Activated CD8-positive, alpha-beta memory T cell treated with anti-CD3 and anti-CD28 coated beads, Interleukin-2, amount 10 ng/mL, durations not matched to agents 7 days and 5 days (primary cell): Measurements from ENCODE around the gene MICAL3. TPM values are rescaled to one million over a fixed set of nuclear protein-coding genes. Genes with fewer than 3 reads are reported as not detected.

Experiments
- ATAC-seq: fragments of 150-1000 bp; cut with Tn5 transposase; one replicate; pipeline ENCODE4 v1.10.0; 2021; ENCODE audit warnings: moderate library complexity
- CTCF ChIA-PET: fragments of 350-600 bp; sonication (Branson Sonifier 250); formaldehyde crosslinking; loops from one replicate; lab custom pipeline; 2021; ENCODE audit warnings: antibody characterized with exemption; lab: Charles Lee
- DNase-seq: peaks from one replicate; pipeline ENCODE4 v3.0.0-alpha.2; 2020
- H3K27ac Mint-ChIP-seq: one replicate; pipeline ENCODE4 v1.8.0; 2021; ENCODE audit warnings: mild to moderate bottlenecking, mixed read lengths
- H3K27me3 Mint-ChIP-seq: one replicate; pipeline ENCODE4 v1.8.0; 2021; ENCODE audit warnings: mixed read lengths
- H3K36me3 Mint-ChIP-seq: one replicate; pipeline ENCODE4 v1.8.0; 2021; ENCODE audit warnings: mild to moderate bottlenecking, mixed read lengths
- H3K4me1 Mint-ChIP-seq: one replicate; pipeline ENCODE4 v1.8.0; 2021; ENCODE audit warnings: mixed read lengths
- H3K4me3 Mint-ChIP-seq: one replicate; pipeline ENCODE4 v1.8.0; 2021; ENCODE audit warnings: mild to moderate bottlenecking, moderate library complexity, mixed read lengths
- H3K9me3 Mint-ChIP-seq: one replicate; pipeline ENCODE4 v1.8.0; 2022; ENCODE audit warnings: low read depth, mixed read lengths
- total RNA-seq, 2 experiments: library from RNA; stranded (reverse); gene quantifications; one replicate each; pipeline ENCODE4 v1.2.3, GENCODE V29; 2021

The MICAL3 gene
- total RNA-seq, 2 experiments from 2014 or later, result 38.8 to 41.7 TPM

GRCh38 chr22:17864398-17865182, 159.8 kb downstream of the MICAL3 start:
- peaks cover 12% of the 10 kb centered on the region for H3K4me1 Mint-ChIP-seq
- ATAC-seq (no peak), DNase-seq (no peak)
- H3K36me3 Mint-ChIP-seq, result peaks cover 3% of the 10 kb centered on the region
- CTCF ChIA-PET, result interaction anchor here (0.8 kb wide), 1 partner anchor 211 kb away, joined by 3 read pairs; no protein-coding TSS in a partner anchor
- no peaks in the 10 kb centered on the region for H3K27me3 Mint-ChIP-seq
- no peaks in the 10 kb centered on the region for H3K9me3 Mint-ChIP-seq
- no peak overlapping the region for H3K27ac Mint-ChIP-seq
- no peak overlapping the region for H3K4me3 Mint-ChIP-seq

GRCh38 chr22:17862646-17863181, 161.6 kb downstream of the MICAL3 start:
- no peak for DNase-seq
- Mint-ChIP-seq H3K36me3 (peaks cover 3% of the 10 kb centered on the region), H3K4me3 (no peak overlapping the region), H3K9me3 (no peaks in the 10 kb centered on the region), H3K4me1 (peaks cover 12% of the 10 kb centered on the region), H3K27me3 (no peaks in the 10 kb centered on the region), H3K27ac (no peak overlapping the region)
- CTCF ChIA-PET, result no interaction called here
- ATAC-seq, result no peak

GRCh38 chr22:17861909-17862308, 162.5 kb downstream of the MICAL3 start:
- DNase-seq (no peak), ATAC-seq (no peak)
- peaks cover 3% of the 10 kb centered on the region for H3K36me3 Mint-ChIP-seq
- H3K27me3 Mint-ChIP-seq, result no peaks in the 10 kb centered on the region
- H3K27ac Mint-ChIP-seq, result no peak overlapping the region
- CTCF ChIA-PET, result interaction anchor here (0.6 kb wide), 1 partner anchor 12 kb away, joined by 3 read pairs; no protein-coding TSS in a partner anchor
- no peaks in the 10 kb centered on the region for H3K9me3 Mint-ChIP-seq
- no peak overlapping the region for H3K4me3 Mint-ChIP-seq
- H3K4me1 Mint-ChIP-seq, result peaks cover 12% of the 10 kb centered on the region

GRCh38 chr22:17860220-17860965, 164.0 kb downstream of the MICAL3 start:
- peaks cover 3% of the 10 kb centered on the region for H3K36me3 Mint-ChIP-seq

GRCh38 chr22:17858033-17858432, 166.3 kb downstream of the MICAL3 start:
- no peak overlapping the region for H3K4me3 Mint-ChIP-seq
- no peaks in the 10 kb centered on the region for H3K9me3 Mint-ChIP-seq
- H3K27me3 Mint-ChIP-seq, result no peaks in the 10 kb centered on the region
- H3K27ac Mint-ChIP-seq, result no peak overlapping the region
- H3K36me3 Mint-ChIP-seq, result peaks cover 1% of the 10 kb centered on the region
- no peak for DNase-seq
- peaks cover 7% of the 10 kb centered on the region for H3K4me1 Mint-ChIP-seq
- ATAC-seq, result no peak
- CTCF ChIA-PET, result no interaction called here

More at GRCh38 chr22:17860220-17860965, 164.0 kb downstream of the MICAL3 start:
- DNase-seq (no peak), ATAC-seq (no peak)
- Mint-ChIP-seq H3K4me1 (peaks cover 12% of the 10 kb centered on the region), H3K4me3 (no peak overlapping the region), H3K9me3 (no peaks in the 10 kb centered on the region), H3K27me3 (no peaks in the 10 kb centered on the region), H3K27ac (no peak overlapping the region)
- CTCF ChIA-PET, result interaction anchor here (1.0 kb wide), 1 partner anchor 30 kb away, joined by 3 read pairs; no protein-coding TSS in a partner anchor

- Mint-ChIP-seq H3K27me3 (no peaks in the 10 kb centered on the region), H3K4me3 (no peak overlapping the region), H3K36me3 (peaks cover 1% of the 10 kb centered on the region), H3K9me3 (no peaks in the 10 kb centered on the region), H3K27ac (no peak overlapping the region), H3K4me1 (no peaks in the 10 kb centered on the region)
- DNase-seq, result no peak
- CTCF ChIA-PET, result no interaction called here
- ATAC-seq, result no peak
Measured at GRCh38 chr22:17855572-17856290, 168.6 kb downstream of the MICAL3 start.

GRCh38 chr22:17853073-17853472, 171.3 kb downstream of the MICAL3 start:
- Mint-ChIP-seq H3K4me1 (no peaks in the 10 kb centered on the region), H3K9me3 (no peaks in the 10 kb centered on the region), H3K4me3 (no peak overlapping the region), H3K27me3 (no peaks in the 10 kb centered on the region), H3K36me3 (no peaks in the 10 kb centered on the region), H3K27ac (no peak overlapping the region)
- DNase-seq (no peak), ATAC-seq (no peak)
- CTCF ChIA-PET, result no interaction called here

GRCh38 chr22:17851759-17852158, 172.6 kb downstream of the MICAL3 start:
- H3K4me1 Mint-ChIP-seq, result no peaks in the 10 kb centered on the region
- no peaks in the 10 kb centered on the region for H3K9me3 Mint-ChIP-seq
- ATAC-seq (no peak), DNase-seq (no peak)
- no peak overlapping the region for H3K4me3 Mint-ChIP-seq
- no peak overlapping the region for H3K27ac Mint-ChIP-seq
- H3K27me3 Mint-ChIP-seq, result no peaks in the 10 kb centered on the region
- H3K36me3 Mint-ChIP-seq, result no peaks in the 10 kb centered on the region
- CTCF ChIA-PET, result no interaction called here

GRCh38 chr22:17847360-17848078, 176.8 kb downstream of the MICAL3 start:
- ATAC-seq, result no peak
- H3K27me3 Mint-ChIP-seq, result no peaks in the 10 kb centered on the region
- H3K9me3 Mint-ChIP-seq, result no peaks in the 10 kb centered on the region
- no peak for DNase-seq
- H3K4me3 Mint-ChIP-seq, result no peak overlapping the region
- H3K27ac Mint-ChIP-seq, result no peak overlapping the region
- H3K4me1 Mint-ChIP-seq, result peaks cover 5% of the 10 kb centered on the region
- CTCF ChIA-PET, result interaction anchor here (0.9 kb wide), 1 partner anchor 105 kb away, joined by 3 read pairs; no protein-coding TSS in a partner anchor
- no peaks in the 10 kb centered on the region for H3K36me3 Mint-ChIP-seq

GRCh38 chr22:17846326-17846992, 177.9 kb downstream of the MICAL3 start:
- ATAC-seq (no peak), DNase-seq (no peak)
- Mint-ChIP-seq H3K4me1 (peaks cover 12% of the 10 kb centered on the region), H3K4me3 (no peak overlapping the region), H3K27ac (no peak overlapping the region), H3K9me3 (no peaks in the 10 kb centered on the region), H3K27me3 (no peaks in the 10 kb centered on the region), H3K36me3 (no peaks in the 10 kb centered on the region)
- CTCF ChIA-PET, result no interaction called here

- ATAC-seq (no peak), DNase-seq (no peak)
- peaks cover 13% of the 10 kb centered on the region for H3K4me1 Mint-ChIP-seq
- CTCF ChIA-PET, result no interaction called here
- H3K27me3 Mint-ChIP-seq, result no peaks in the 10 kb centered on the region
- no peak overlapping the region for H3K4me3 Mint-ChIP-seq
- H3K27ac Mint-ChIP-seq, result no peak overlapping the region
- H3K36me3 Mint-ChIP-seq, result no peaks in the 10 kb centered on the region
- no peaks in the 10 kb centered on the region for H3K9me3 Mint-ChIP-seq
Measured at GRCh38 chr22:17845790-17846189, 178.6 kb downstream of the MICAL3 start.

GRCh38 chr22:17845327-17845726, 179.0 kb downstream of the MICAL3 start:
- no peak for ATAC-seq
- DNase-seq, result no peak
- Mint-ChIP-seq H3K4me1 (peaks cover 13% of the 10 kb centered on the region), H3K4me3 (no peak overlapping the region), H3K36me3 (no peaks in the 10 kb centered on the region), H3K9me3 (no peaks in the 10 kb centered on the region), H3K27ac (no peak overlapping the region), H3K27me3 (no peaks in the 10 kb centered on the region)
- CTCF ChIA-PET, result interaction anchor here (1.1 kb wide), 1 partner anchor 15 kb away, joined by 3 read pairs; no protein-coding TSS in a partner anchor
